ENCODE measurements around the gene NMNAT3.

Gene NMNAT3

GRCh38 chr3:139530717-139531116 lies 147.1 kb downstream of the NMNAT3 start:
- Histone ChIP-seq H3K27me3 (replicated peaks) (no peaks in the 10 kb centered on the region), H3K36me3 (replicated peaks) (peaks cover 7% of the 10 kb centered on the region), H3K4me3 (ENCODE audit: low read depth, low read length) (no peak overlapping the region), H3K27ac (no peak overlapping the region)
- no peak for DNase-seq
- no peak for TF ChIP-seq CTCF (IDR thresholded peaks at IDR 0.05; ENCODE audit: low read depth, low read length, missing control alignments)
- in situ Hi-C loops (cut with HindIII; ENCODE audit: low pct_ligation_motif_present, low sequenced_read_pairs): no loop called here

GRCh38 chr3:139529662-139530061 lies 148.1 kb downstream of the NMNAT3 start:
- no peak for TF ChIP-seq CTCF (IDR thresholded peaks at IDR 0.05; ENCODE audit: low read depth, low read length, missing control alignments)
- Histone ChIP-seq H3K27ac (no peak overlapping the region), H3K27me3 (replicated peaks) (no peaks in the 10 kb centered on the region), H3K36me3 (replicated peaks) (peaks cover 7% of the 10 kb centered on the region), H3K4me3 (ENCODE audit: low read depth, low read length) (no peak overlapping the region)
- DNase-seq: no peak
- in situ Hi-C loops (cut with HindIII; ENCODE audit: low pct_ligation_motif_present, low sequenced_read_pairs): no loop called here

- no peak overlapping the region for H3K27ac ChIP-seq
- in situ Hi-C loops (cut with HindIII; ENCODE audit: low pct_ligation_motif_present, low sequenced_read_pairs): no loop called here
- no peak for DNase-seq
- H3K27me3 ChIP-seq (replicated peaks): no peaks in the 10 kb centered on the region
- H3K4me3 ChIP-seq (ENCODE audit: low read depth, low read length): no peak overlapping the region
- no peak for TF ChIP-seq CTCF (IDR thresholded peaks at IDR 0.05; ENCODE audit: low read depth, low read length, missing control alignments)
- H3K36me3 ChIP-seq (replicated peaks): peaks cover 7% of the 10 kb centered on the region
These were observed 148.8 kb downstream of the NMNAT3 start for GRCh38 chr3:139528924-139529323.

- TF ChIP-seq CTCF (IDR thresholded peaks at IDR 0.05; ENCODE audit: low read depth, low read length, missing control alignments): no peak
- no peak overlapping the region for H3K27ac ChIP-seq
- peaks cover 7% of the 10 kb centered on the region for H3K36me3 ChIP-seq (replicated peaks)
- no peak overlapping the region for H3K4me3 ChIP-seq (ENCODE audit: low read depth, low read length)
- in situ Hi-C loops (cut with HindIII; ENCODE audit: low pct_ligation_motif_present, low sequenced_read_pairs): no loop called here
- H3K27me3 ChIP-seq (replicated peaks): no peaks in the 10 kb centered on the region
- DNase-seq: no peak
These were observed 149.5 kb downstream of the NMNAT3 start for GRCh38 chr3:139528281-139528680.

GRCh38 chr3:139527265-139527664 lies 150.5 kb downstream of the NMNAT3 start:
- TF ChIP-seq CTCF (IDR thresholded peaks at IDR 0.05; ENCODE audit: low read depth, low read length, missing control alignments): no peak
- H3K4me3 ChIP-seq (ENCODE audit: low read depth, low read length): no peak overlapping the region
- H3K36me3 ChIP-seq (replicated peaks): peaks cover 7% of the 10 kb centered on the region
- no peaks in the 10 kb centered on the region for H3K27me3 ChIP-seq (replicated peaks)
- no peak for DNase-seq
- no peak overlapping the region for H3K27ac ChIP-seq
- in situ Hi-C loops (cut with HindIII; ENCODE audit: low pct_ligation_motif_present, low sequenced_read_pairs): no loop called here

GRCh38 chr3:139526146-139526545 lies 151.6 kb downstream of the NMNAT3 start:
- peaks cover 7% of the 10 kb centered on the region for H3K36me3 ChIP-seq (replicated peaks)
- H3K27me3 ChIP-seq (replicated peaks): no peaks in the 10 kb centered on the region
- in situ Hi-C loops (cut with HindIII; ENCODE audit: low pct_ligation_motif_present, low sequenced_read_pairs): no loop called here
- H3K27ac ChIP-seq: no peak overlapping the region
- no peak for TF ChIP-seq CTCF (IDR thresholded peaks at IDR 0.05; ENCODE audit: low read depth, low read length, missing control alignments)
- no peak for DNase-seq
- no peak overlapping the region for H3K4me3 ChIP-seq (ENCODE audit: low read depth, low read length)
